Erythroblast (primary cell): Measurements from ENCODE around the gene TPCN2.

Experiments
- DNase-seq, 2 experiments: peaks; one replicate each; lab custom pipeline; 2025; lab: John Stamatoyannopoulos, UW
- GATA1 ChIP-seq: IDR thresholded peaks from 2 replicates; pipeline ENCODE4 v1.6.1; 2011; ENCODE audit warnings: low read depth, mild to moderate bottlenecking, control low read depth, low read length, moderate library complexity
- POLR2A ChIP-seq: IDR thresholded peaks from 2 replicates; pipeline ENCODE4 v1.6.1; 2011; ENCODE audit warnings: mild to moderate bottlenecking, low read length

Gene TPCN2

DNA sequence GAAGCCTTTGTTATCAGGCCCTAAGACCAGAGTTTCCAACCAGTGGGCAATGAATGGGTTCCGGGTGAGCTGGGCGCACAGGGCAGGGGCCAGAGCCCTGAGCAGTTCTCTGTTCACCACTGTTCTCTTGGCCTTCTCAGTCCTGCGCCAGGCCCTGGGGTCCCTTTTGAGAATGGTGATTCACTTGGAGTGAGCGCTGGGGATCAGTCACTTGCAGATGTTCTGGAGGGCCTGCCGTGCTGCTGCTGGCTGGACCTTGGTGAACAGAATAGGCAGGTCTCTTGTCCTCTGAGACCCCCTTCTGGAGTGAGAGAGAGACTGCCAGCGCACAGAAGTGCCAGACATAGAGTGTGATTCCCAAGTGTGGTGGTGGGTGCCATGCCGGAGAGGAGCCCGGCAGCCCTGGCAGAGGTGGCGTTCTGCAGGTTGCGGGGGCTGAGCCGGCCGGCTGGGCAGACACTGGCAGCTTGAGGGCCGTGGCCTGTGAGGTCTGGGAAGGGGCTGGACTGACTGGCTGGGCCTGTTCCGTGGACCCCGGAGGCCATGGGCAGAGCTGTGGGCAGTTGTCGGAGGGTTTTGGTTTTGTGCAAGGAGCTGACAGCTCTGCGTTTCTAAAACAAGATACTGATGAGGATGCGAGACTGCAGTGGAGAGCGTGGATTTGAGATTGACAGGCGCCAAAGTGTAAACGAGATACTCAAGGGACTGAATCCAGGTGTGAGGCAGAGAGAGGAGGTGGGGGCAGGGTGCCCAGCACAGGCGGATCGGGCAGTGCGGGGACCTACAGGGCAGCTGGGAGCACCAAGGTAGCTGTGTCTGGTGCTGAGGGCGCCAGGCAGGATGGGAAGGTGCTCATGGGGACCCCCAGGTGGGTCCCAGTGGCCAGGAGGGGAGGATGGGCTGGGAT lies 12.3 kb downstream of the TPCN2 start:
- TF ChIP-seq POLR2A = no peak
- TF ChIP-seq GATA1 = no peak
- DNase-seq = no peak

DNA sequence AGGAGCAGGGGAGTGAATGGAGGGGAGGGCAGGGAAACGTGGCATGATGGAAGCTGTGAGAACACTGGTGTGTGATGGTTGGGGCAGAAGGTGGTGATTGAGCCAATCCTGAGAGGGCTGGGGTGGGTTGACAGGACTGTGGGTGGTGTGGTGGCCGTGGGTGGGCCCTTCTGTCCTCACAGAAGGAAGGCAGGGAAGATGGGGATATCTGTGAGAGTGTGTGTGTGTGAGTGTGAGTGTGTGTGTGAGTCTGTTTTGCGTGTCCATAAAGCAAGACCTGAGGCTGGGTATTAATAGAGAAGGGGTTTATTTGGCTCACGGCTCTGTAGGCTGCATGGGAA lies 13.0 kb downstream of the TPCN2 start:
- no peak for TF ChIP-seq POLR2A
- no peak for TF ChIP-seq GATA1
- no peak for DNase-seq

GRCh38 chr11:69062169-69062855 lies 13.6 kb downstream of the TPCN2 start:
- DNase-seq = no peak
- no peak for TF ChIP-seq GATA1

- TF ChIP-seq POLR2A = no peak
- TF ChIP-seq GATA1 = no peak
- DNase-seq = no peak
These were observed 14.3 kb downstream of the TPCN2 start for GRCh38 chr11:69062873-69063651.

DNA sequence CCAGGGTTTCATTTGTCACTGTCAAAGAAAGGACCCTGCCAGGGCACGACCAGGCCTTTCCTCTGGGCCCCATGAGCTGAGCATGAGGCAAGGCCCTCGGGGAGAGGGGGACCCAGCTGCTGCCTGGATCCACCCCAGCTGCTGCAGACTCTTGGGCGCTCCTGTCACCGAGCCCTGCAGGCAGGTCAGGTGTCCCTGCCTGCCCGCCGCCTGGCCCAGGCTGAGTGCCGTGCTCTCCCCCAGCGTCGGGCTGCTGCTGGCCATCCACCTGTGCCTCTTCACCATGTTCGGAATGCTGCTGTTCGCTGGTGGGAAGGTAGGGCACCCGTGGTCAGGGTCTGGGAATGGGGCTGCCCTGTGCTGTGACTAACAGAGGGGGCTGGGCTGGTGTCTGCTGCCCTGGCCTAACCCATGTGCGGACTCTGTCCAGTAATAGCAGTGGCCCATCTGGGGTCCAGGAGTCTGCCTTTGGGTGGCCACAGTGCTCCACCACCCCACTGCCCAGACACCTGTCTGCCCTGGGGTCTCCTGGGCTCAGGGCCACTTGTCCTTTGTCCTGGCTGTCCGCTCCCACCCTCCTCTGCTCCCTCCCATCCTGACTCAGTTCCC lies 15.0 kb downstream of the TPCN2 start:
- no peak for DNase-seq
- TF ChIP-seq POLR2A (no peak), GATA1 (no peak)

GRCh38 chr11:69064394-69064957 lies 15.7 kb downstream of the TPCN2 start:
- DNase-seq = no peak
- TF ChIP-seq GATA1 = no peak
- no peak for TF ChIP-seq POLR2A

- no peak for DNase-seq
- TF ChIP-seq GATA1 = no peak
- no peak for TF ChIP-seq POLR2A
These were observed 16.5 kb downstream of the TPCN2 start for GRCh38 chr11:69065147-69065710.

DNA sequence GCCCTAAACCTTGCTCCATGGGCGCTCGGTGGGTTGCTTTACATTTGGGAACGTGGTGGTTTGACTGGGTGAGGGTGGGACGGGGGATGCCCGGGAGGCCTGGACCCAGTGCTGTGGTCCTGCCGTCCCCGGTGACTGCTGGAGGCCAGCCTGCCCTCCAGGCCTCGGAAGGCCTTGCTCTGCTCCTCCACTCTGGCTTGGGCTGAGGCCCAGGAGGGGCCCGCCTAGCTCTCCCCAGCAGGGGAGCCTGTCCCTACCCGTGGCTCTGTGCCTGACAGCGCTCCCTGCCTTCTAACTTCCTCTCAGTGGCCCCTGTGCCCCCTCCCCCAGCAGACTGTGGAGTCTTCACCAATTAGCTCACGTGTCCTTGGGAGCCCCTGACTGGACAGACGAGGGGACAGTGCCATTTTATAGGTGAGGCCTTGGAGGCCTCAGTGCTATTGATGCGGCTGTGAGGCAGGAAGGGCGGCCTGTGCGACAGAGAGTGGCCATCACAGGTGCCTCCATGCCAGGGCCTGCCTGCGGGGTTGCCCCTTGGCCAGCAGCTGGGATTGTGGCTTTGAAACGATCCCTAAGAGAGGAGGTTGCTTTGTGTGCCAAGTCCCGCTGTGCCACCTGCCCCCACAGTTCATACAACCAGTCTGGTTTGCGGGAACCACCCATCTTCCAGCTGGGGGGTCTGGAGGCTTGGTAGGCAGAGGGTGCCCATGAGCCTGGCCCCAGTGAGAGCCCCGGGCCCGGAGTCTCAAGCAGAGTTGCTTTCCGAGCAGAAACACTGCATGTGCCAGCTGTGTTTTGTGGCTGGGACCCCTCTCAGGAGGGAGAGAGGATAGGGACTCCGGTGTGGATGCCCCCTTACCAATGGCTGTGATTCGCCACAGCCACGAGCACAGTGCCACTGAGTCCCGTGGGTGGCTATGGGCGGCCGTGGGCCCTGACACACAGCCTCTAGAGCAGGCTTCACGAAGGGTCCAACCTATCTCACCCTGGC lies 17.7 kb downstream of the TPCN2 start:
- no peak for TF ChIP-seq GATA1
- no peak for TF ChIP-seq POLR2A
- no peak for DNase-seq

GRCh38 chr11:69067200-69067599 lies 18.5 kb downstream of the TPCN2 start:
- TF ChIP-seq GATA1 = no peak
- TF ChIP-seq POLR2A = no peak
- no peak for DNase-seq

GRCh38 chr11:69071086-69071800 lies 22.5 kb downstream of the TPCN2 start:
- no peak for DNase-seq
- no peak for TF ChIP-seq GATA1
- TF ChIP-seq POLR2A = no peak

DNA sequence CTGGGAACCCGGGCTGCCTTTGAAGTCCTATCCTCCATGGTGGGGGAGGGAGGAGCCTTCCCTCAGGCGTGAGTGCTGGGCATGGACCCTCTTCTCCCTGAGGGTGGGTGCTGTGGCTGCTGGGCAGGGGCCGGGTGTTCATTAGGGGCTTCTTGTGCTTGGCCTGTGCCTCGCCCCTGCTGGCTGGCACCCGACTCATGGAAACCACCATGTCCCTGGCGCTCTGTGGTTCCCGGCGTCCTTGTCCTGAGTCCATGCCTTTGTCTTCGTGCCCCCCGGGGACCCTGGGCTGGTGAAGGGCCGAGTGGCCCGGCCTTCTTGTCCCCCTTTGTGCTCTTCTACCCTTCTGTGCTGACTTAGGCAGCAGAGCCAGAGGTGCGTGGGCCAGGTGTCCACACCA lies 23.2 kb downstream of the TPCN2 start:
- DNase-seq = no peak
- TF ChIP-seq GATA1 (no peak), POLR2A (no peak)
